Measurements from ENCODE around the gene HIPK2. TPM values are rescaled to one million over a fixed set of nuclear protein-coding genes. Genes with fewer than 3 reads are reported as not detected.

The HIPK2 gene
- total and polyA plus RNA-seq, 7 donors: 18.1 to 166 (median 78.5) TPM

DNA sequence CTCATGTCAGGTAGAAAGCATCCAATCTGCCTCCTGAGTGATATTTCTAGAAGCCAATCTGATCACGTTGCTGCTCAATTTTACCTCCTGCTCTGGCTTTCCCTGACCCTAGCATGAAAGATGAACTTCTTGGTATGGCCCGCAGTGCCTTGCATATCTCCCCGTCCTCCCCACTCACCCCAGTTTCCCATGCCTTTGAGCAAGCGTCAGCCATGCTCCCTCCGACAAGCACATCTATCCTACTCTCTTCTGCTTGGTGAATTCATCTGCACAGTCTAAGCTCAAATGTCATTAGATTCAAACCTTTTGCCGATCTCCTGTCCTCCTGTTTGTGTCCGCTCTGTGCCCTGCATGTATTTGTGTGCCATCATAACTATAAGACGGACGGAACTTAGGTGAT is 45.1 kb upstream of the HIPK2 start:
- Histone ChIP-seq H3K4me1 (no peaks in the 10 kb centered on the region), H3K9me3 (no peaks in the 10 kb centered on the region)
- 87 to 92% (median 91%) methylated on average over 9 of the region's 9 CpGs for WGBS, 3 donors

GRCh38 chr7:139821349-139822105 is 43.7 kb upstream of the HIPK2 start:
- DNase-seq (no peak), ATAC-seq (no peak)
- TF ChIP-seq CTCF (IDR thresholded peaks at IDR 0.05): no peak
- intact Hi-C loops (cut with DNase I): loop anchor here in 1 of 2 donors (5.0 kb wide), 1 partner anchor 174 kb away; no protein-coding TSS in a partner anchor
- no peaks in the 10 kb centered on the region for H3K27me3 ChIP-seq (ENCODE audit: insufficient read depth in 3 of 3, low read length in 2 of 3)
- WGBS, 3 donors: 74 to 81% (median 75%) methylated on average over 13 to 14 of the region's 14 CpGs
- H3K27ac ChIP-seq: no peak overlapping the region
- H3K36me3 ChIP-seq (ENCODE audit: insufficient read depth in 1 of 2, low read depth in 1 of 2): no peaks in the 10 kb centered on the region
- H3K9me3 ChIP-seq: no peaks in the 10 kb centered on the region
- no peaks in the 10 kb centered on the region for H3K4me1 ChIP-seq
- H3K4me3 ChIP-seq: no peak overlapping the region

More for the DNA sequence above, 45.1 kb upstream of the HIPK2 start:
- TF ChIP-seq CTCF (IDR thresholded peaks at IDR 0.05): no peak
- Histone ChIP-seq H3K27ac (no peak overlapping the region), H3K27me3 (ENCODE audit: insufficient read depth in 3 of 3, low read length in 2 of 3) (no peaks in the 10 kb centered on the region), H3K36me3 (ENCODE audit: insufficient read depth in 1 of 2, low read depth in 1 of 2) (no peaks in the 10 kb centered on the region), H3K4me3 (no peak overlapping the region)
- ATAC-seq: no peak
- intact Hi-C loops (cut with DNase I): loop anchor here in 1 of 2 donors (5.0 kb wide), 1 partner anchor 176 kb away; no protein-coding TSS in a partner anchor
- no peak for DNase-seq

- no peak overlapping the region for H3K27ac ChIP-seq
- H3K27me3 ChIP-seq (ENCODE audit: insufficient read depth in 3 of 3, low read length in 2 of 3): no peaks in the 10 kb centered on the region
- no peaks in the 10 kb centered on the region for H3K9me3 ChIP-seq
- no peaks in the 10 kb centered on the region for H3K4me1 ChIP-seq
- TF ChIP-seq CTCF (IDR thresholded peaks at IDR 0.05): no peak
- DNase-seq (no peak), ATAC-seq (no peak)
- WGBS, 3 donors: 78 to 95% (median 89%) methylated on average over 4 of the region's 4 CpGs
- intact Hi-C loops (cut with DNase I): loop anchor here in 1 of 2 donors (5.0 kb wide), 1 partner anchor 173 kb away; no protein-coding TSS in a partner anchor
- no peak overlapping the region for H3K4me3 ChIP-seq
- H3K36me3 ChIP-seq (ENCODE audit: insufficient read depth in 1 of 2, low read depth in 1 of 2): no peaks in the 10 kb centered on the region
These were observed 42.3 kb upstream of the HIPK2 start for GRCh38 chr7:139820089-139820488.

DNA sequence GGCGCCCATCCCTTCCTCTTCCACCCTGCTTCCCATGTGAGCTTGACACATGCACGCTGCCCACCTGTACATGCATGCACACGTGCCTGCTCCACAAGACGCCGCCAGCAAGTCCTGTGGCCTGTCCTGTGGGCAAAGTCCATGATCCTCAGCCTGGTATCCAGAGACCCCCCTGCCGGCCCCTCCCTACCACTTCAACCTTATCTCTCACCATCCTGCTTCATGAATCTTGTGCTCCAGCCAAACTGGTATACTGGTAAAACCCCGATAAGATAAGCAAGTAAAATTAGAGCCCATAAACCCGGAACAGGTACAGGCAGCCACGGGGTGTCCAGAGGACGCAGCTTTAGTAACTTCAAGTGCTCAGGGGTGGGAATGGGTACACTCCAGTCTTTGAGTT is 39.5 kb upstream of the HIPK2 start:
- no peaks in the 10 kb centered on the region for H3K4me1 ChIP-seq
- TF ChIP-seq CTCF (IDR thresholded peaks at IDR 0.05): no peak
- H3K9me3 ChIP-seq: no peaks in the 10 kb centered on the region
- DNase-seq: no peak
- no peaks in the 10 kb centered on the region for H3K36me3 ChIP-seq (ENCODE audit: insufficient read depth in 1 of 2, low read depth in 1 of 2)
- WGBS, 3 donors: 91 to 92% (median 91%) methylated on average over 10 of the region's 10 CpGs
- H3K4me3 ChIP-seq: no peak overlapping the region
- no peaks in the 10 kb centered on the region for H3K27me3 ChIP-seq (ENCODE audit: insufficient read depth in 3 of 3, low read length in 2 of 3)
- H3K27ac ChIP-seq: no peak overlapping the region
- ATAC-seq: no peak
- intact Hi-C loops (cut with DNase I): no loop called here

All from psoas muscle (tissue), 8 donors.